NCI-H2081 (cell line): ENCODE measurements around the gene TOX2.

Experiments used
- DNase-seq, 2 experiments: peaks; one replicate each; lab custom pipeline; 2025; lab: John Stamatoyannopoulos, UW

TOX2 gene

GRCh38 chr20:43959079-43959919, 44.6 kb downstream of the TOX2 start:
- DNase-seq = peak in 1 of 2 experiments; percentile 26

- DNase-seq = no peak
Measured at GRCh38 chr20:43959920-43960227, 45.2 kb downstream of the TOX2 start.

GRCh38 chr20:43960231-43960630, 45.6 kb downstream of the TOX2 start:
- no peak for DNase-seq

GRCh38 chr20:43961116-43961515, 46.5 kb downstream of the TOX2 start:
- no peak for DNase-seq

GRCh38 chr20:43961541-43962471, 47.2 kb downstream of the TOX2 start:
- DNase-seq = no peak

GRCh38 chr20:43962530-43962929, 47.9 kb downstream of the TOX2 start:
- no peak for DNase-seq

- no peak for DNase-seq
Measured at GRCh38 chr20:43963233-43963632, 48.6 kb downstream of the TOX2 start.

- DNase-seq = peak in 1 of 2 experiments; percentile 7
Measured at GRCh38 chr20:43963872-43964791, 49.5 kb downstream of the TOX2 start.

- no peak for DNase-seq
Measured at GRCh38 chr20:43968341-43969000, 53.8 kb downstream of the TOX2 start.

GRCh38 chr20:43969028-43969447, 54.4 kb downstream of the TOX2 start:
- no peak for DNase-seq

- no peak for DNase-seq
Measured at GRCh38 chr20:43969501-43970182, 55.0 kb downstream of the TOX2 start.

- DNase-seq = no peak
Measured at GRCh38 chr20:43971267-43971666, 56.6 kb downstream of the TOX2 start.

- DNase-seq = no peak
Measured at GRCh38 chr20:43972051-43972450, 57.4 kb downstream of the TOX2 start.

GRCh38 chr20:43972692-43973091, 58.0 kb downstream of the TOX2 start:
- no peak for DNase-seq

GRCh38 chr20:43973231-43973630, 58.6 kb downstream of the TOX2 start:
- no peak for DNase-seq

- DNase-seq = no peak
Measured at GRCh38 chr20:43973671-43974450, 59.2 kb downstream of the TOX2 start.

GRCh38 chr20:43974695-43975094, 60.0 kb downstream of the TOX2 start:
- no peak for DNase-seq

GRCh38 chr20:43975096-43975768, 60.6 kb downstream of the TOX2 start:
- DNase-seq = no peak

- DNase-seq = no peak
Measured at GRCh38 chr20:43976547-43976946, 61.9 kb downstream of the TOX2 start.
